Measurements from ENCODE around the gene EXOC5.

- TF ChIP-seq POLR2A (IDR thresholded peaks at IDR 0.05) (no peak), CTCF (IDR thresholded peaks at IDR 0.05) (no peak), EP300 (IDR thresholded peaks at IDR 0.05) (no peak)
Observed at GRCh38 chr14:57277062-57277461, 8.4 kb upstream of the EXOC5 start.

All from tibial nerve (tissue), 4 donors.